Gastrocnemius medialis (tissue), 4 donors: Measurements from ENCODE around the gene DIP2B. TPM values are rescaled to one million over a fixed set of nuclear protein-coding genes. Genes with fewer than 3 reads are reported as not detected.

Experiments
- ATAC-seq, 2 donors: fragments of 150-250 bp; one replicate each; pipeline ENCODE4 v1.9.1; 2016
- DNase-seq, 2 donors: peaks; one replicate each; pipeline ENCODE4 v3.0.0-alpha.2; 2019
- H3K27ac ChIP-seq, 4 donors: fragments of 200-600 bp; sonication (generic); 1 replicate in 1 of 4; 2 replicates in 3 of 4; pipeline ENCODE4 v1.5.1; 2016 to 2018; ENCODE audit warnings: mild to moderate bottlenecking in 2 of 4, moderate library complexity in 1 of 4
- H3K27me3 ChIP-seq, 3 donors: fragments of 200-600 bp; sonication (generic) in 2 of 3; 1 replicate in 1 of 3; 2 replicates in 2 of 3; pipeline versions ENCODE4 v1.5.1 to v1.6.0; 2016 to 2019; ENCODE audit warnings: mild to moderate bottlenecking in 1 of 3, moderate library complexity in 1 of 3
- H3K36me3 ChIP-seq, 2 donors: fragments of 200-600 bp; sonication (generic) in 1 of 2; one replicate each; pipeline ENCODE4 v1.5.1; 2017 to 2018
- H3K4me1 ChIP-seq, 2 donors: fragments of 200-600 bp; sonication (generic) in 1 of 2; one replicate each; pipeline ENCODE4 v1.5.1; 2016 to 2017; ENCODE audit warnings: mild to moderate bottlenecking in 2 of 2
- H3K4me3 ChIP-seq, 4 donors: fragments of 200-600 bp; sonication (generic) in 3 of 4; 1 replicate in 1 of 4; 2 replicates in 3 of 4; pipeline ENCODE4 v1.5.1; 2016 to 2019; ENCODE audit warnings: mild to moderate bottlenecking in 2 of 4
- H3K9me3 ChIP-seq, 3 donors: fragments of 200-600 bp; sonication (generic) in 2 of 3; 1 replicate in 1 of 3; 2 replicates in 2 of 3; pipeline ENCODE4 v1.5.1; 2016 to 2019
- POLR2A ChIP-seq, 2 donors: fragments of 450-650 bp; IDR thresholded peaks; one replicate each; pipeline ENCODE4 v1.6.1; 2017; ENCODE audit warnings: antibody characterized with exemption in 2 of 2, mild to moderate bottlenecking in 2 of 2, moderate library complexity in 2 of 2
- in situ Hi-C, 4 donors: fragments of 200-750 bp; cut with MboI; loops; one replicate each; pipeline versions ENCODE4 v1.15.0 to v1.8.0; 2017; ENCODE audit warnings: low sequenced_read_pairs in 4 of 4
- intact Hi-C: fragments of 100-400 bp; cut with DNase I; formaldehyde crosslinking; loops from one replicate; pipeline ENCODE4 v1.15.1; 2023; ENCODE audit warnings: low total_unique reads
- total RNA-seq, 4 donors: library from RNA; depleted of rRNA; stranded (reverse); fragments of >200 nt; gene quantifications; one replicate each; pipeline versions ENCODE4 v1.1.0 to v1.2.3, GENCODE V29; 2016
- TF ChIP-seq, protein P1 (sequence below), 5 experiments: fragments of 450-650 bp in 3 of 5; fragments of 200-600 bp in 2 of 5; sonication (generic) in 2 of 5; IDR thresholded peaks in 4 of 5; conservative IDR thresholded peaks in 1 of 5; 1 replicate in 4 of 5; 2 replicates in 1 of 5; pipeline ENCODE4 v1.5.1; 2016 to 2019; ENCODE audit warnings: antibody characterized with exemption in 5 of 5, mild to moderate bottlenecking in 3 of 5, moderate library complexity in 3 of 5

Gene DIP2B
- total RNA-seq, 4 donors from 2014 or later: 11.5 to 15.2 (median 12.2) TPM

DNA sequence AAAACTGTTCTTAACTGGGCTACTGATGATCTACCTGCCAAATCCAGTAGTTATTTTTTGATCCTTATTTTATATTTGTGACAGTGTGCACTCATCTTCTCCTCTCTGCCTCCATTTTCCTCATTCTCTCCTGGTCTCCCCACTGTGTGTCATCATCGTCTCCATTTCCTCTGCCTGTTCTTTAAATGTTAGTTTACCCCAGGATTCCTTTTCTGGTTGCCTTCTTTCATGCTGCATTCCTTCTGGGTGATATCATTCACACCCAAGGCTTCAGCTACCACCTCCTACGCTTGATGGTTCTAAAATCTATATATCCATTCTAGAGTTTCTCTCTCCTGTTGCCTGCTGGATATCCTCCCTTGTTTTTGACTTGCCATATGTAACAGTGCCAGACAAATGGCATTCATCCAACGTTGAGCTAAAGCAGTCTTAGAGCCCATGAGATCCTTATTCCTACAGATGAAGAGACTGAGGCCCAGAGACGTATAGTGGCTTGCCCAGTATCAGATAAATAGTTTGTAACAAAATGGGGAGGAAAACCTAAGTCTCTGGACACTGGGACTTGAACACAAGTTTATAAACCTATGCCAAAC is 109.5 kb downstream of the DIP2B start:
- H3K27ac ChIP-seq: no peak overlapping the region
- ATAC-seq: no peak

DNA sequence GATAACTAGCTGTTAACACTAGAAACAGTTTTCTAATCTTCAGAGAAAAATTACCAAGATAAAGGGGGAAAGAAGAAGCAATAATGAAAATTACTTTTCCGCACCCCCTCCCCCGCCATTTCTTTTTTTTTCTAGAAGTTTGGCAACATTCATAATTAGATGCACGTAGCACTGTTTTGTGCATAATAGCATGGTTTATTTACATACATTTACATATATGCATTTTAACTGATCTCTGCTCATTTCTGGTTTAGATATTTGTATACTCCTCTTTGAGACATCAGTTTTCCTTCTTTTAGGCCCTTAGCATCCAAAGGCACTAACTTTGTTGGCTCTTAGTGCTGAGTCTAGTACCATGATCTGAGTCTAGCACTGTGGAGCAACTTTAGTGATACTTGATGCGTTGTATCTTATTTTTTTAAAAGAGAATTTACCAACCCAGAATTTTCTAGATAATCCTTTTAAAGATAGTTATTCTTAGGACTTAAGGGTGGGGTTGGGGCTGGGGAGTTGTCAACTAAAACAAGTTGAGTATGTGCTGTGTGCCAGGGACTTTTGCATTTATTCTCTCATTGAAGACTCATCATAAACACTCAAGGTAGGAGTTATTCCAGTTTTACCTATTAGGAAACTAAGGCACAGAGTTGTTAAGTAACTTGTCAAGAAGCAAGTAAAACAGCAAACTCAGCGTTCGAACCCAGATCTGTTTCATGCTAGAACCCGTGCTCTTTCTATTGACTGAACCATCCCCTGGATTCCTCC is 110.5 kb downstream of the DIP2B start:
- no peak overlapping the region for H3K27ac ChIP-seq
- H3K36me3 ChIP-seq: no peaks in the 10 kb centered on the region
- peaks cover 20 to 31% of the 10 kb centered on the region in 2 donors for H3K4me1 ChIP-seq
- intact Hi-C loops (no loop called here), in situ Hi-C loops (no loop called here)
- DNase-seq (no peak), ATAC-seq (no peak)
- no peak overlapping the region for H3K4me3 ChIP-seq
- H3K9me3 ChIP-seq: no peaks in the 10 kb centered on the region
- no peaks in the 10 kb centered on the region for H3K27me3 ChIP-seq
- TF ChIP-seq, protein P1, sequence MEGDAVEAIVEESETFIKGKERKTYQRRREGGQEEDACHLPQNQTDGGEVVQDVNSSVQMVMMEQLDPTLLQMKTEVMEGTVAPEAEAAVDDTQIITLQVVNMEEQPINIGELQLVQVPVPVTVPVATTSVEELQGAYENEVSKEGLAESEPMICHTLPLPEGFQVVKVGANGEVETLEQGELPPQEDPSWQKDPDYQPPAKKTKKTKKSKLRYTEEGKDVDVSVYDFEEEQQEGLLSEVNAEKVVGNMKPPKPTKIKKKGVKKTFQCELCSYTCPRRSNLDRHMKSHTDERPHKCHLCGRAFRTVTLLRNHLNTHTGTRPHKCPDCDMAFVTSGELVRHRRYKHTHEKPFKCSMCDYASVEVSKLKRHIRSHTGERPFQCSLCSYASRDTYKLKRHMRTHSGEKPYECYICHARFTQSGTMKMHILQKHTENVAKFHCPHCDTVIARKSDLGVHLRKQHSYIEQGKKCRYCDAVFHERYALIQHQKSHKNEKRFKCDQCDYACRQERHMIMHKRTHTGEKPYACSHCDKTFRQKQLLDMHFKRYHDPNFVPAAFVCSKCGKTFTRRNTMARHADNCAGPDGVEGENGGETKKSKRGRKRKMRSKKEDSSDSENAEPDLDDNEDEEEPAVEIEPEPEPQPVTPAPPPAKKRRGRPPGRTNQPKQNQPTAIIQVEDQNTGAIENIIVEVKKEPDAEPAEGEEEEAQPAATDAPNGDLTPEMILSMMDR (IDR thresholded peaks at IDR 0.05 in 4 of 5, conservative IDR thresholded peaks at IDR 0.05 in 1 of 5): no peak
- no peak for TF ChIP-seq POLR2A (IDR thresholded peaks at IDR 0.05)

More for the DNA sequence above, 109.5 kb downstream of the DIP2B start:
- H3K36me3 ChIP-seq: no peaks in the 10 kb centered on the region
- no peak overlapping the region for H3K4me3 ChIP-seq
- intact Hi-C loops: no loop called here
- H3K4me1 ChIP-seq: peaks cover 17 to 25% of the 10 kb centered on the region in 2 donors
- no peak for TF ChIP-seq POLR2A (IDR thresholded peaks at IDR 0.05)
- in situ Hi-C loops: no loop called here
- no peaks in the 10 kb centered on the region for H3K9me3 ChIP-seq
- no peak for DNase-seq
- no peaks in the 10 kb centered on the region for H3K27me3 ChIP-seq

DNA sequence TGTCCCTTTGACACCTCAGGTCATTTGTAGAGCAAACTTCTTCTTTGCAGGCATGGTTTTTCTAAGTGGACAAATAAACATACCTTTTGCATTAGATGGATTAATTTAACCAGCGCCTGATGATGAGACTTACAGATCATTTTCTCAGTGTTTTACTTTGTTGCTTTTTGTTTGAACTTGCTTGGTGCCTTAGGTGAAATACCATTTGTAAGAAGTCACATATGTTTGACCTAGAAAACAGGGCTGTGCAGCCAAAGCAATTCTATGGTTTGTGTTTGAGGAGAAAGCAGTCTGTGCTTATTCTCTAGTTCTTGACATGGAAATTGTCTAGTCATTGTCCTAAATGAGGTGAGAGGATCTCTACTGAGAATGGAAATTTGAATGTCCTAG is 111.1 kb downstream of the DIP2B start:
- ATAC-seq (no peak), DNase-seq (no peak)
- TF ChIP-seq, protein P1 (IDR thresholded peaks at IDR 0.05 in 4 of 5, conservative IDR thresholded peaks at IDR 0.05 in 1 of 5): no peak
- no peak for TF ChIP-seq POLR2A (IDR thresholded peaks at IDR 0.05)
- H3K9me3 ChIP-seq: no peaks in the 10 kb centered on the region
- peaks cover 22 to 35% of the 10 kb centered on the region in 2 donors for H3K4me1 ChIP-seq
- H3K4me3 ChIP-seq: no peak overlapping the region
- no peaks in the 10 kb centered on the region for H3K27me3 ChIP-seq
- no peak overlapping the region for H3K27ac ChIP-seq
- H3K36me3 ChIP-seq: no peaks in the 10 kb centered on the region
- in situ Hi-C loops: no loop called here
- intact Hi-C loops: no loop called here

DNA sequence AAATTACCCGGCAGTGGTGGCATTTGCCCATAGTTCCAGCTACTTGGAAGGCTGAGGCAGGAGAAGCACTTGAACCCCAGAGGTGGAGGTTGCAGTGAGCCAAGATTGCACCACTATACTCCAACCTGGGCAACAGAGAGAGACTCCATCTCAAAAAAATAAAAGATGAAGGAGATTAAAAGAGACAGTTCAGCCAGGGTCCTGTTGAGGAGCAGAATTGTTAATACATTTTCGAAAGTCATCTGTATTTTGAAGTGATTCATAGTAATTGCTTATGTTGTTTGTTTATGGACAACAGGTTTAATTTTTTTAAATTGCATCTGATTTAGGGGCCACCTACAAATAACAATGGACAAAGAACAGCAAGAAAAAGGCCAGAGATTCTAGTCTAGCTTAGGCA is 112.9 kb downstream of the DIP2B start:
- Histone ChIP-seq H3K36me3 (no peaks in the 10 kb centered on the region), H3K4me3 (no peak overlapping the region), H3K4me1 (peaks cover 22 to 48% of the 10 kb centered on the region in 2 donors), H3K27ac (no peak overlapping the region), H3K27me3 (no peaks in the 10 kb centered on the region), H3K9me3 (no peaks in the 10 kb centered on the region)
- in situ Hi-C loops (no loop called here), intact Hi-C loops (no loop called here)
- ATAC-seq (no peak), DNase-seq (no peak)
- TF ChIP-seq, protein P1 (IDR thresholded peaks at IDR 0.05 in 4 of 5, conservative IDR thresholded peaks at IDR 0.05 in 1 of 5): no peak
- TF ChIP-seq POLR2A (IDR thresholded peaks at IDR 0.05): no peak

DNA sequence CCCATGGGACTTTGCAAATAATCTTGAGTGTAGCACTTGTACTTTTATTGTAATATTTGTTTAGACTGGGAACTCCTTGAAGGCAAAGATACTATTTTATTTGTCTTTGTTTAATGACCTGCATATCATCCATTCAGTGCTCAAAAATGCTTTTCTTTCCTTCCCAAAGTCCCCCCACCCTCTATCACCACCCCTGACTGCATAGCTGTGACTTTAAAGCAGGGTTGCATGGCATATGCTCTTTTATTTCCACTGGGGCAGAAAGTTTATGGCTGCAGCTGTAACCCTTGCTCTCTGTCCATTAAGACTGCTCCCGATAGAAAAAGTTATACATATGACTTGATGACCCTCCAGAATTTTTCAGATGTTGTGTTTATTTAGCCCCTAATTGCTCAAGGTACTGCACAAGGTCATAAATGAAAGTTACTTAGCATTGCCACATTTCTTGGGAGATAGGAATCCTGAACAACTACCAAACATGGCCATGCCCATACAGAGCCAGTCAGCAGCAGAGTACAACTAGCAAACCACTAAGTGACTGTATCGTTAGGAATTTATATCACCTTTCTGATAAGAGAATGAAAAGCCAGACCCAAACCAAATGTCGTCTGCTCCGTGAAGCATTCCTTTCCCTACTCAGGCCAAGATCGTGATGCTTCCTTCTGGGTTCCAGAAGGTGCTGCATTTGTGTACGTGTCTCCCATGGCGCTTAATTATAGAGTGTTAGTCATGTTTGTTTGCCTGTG is 114.3 kb downstream of the DIP2B start:
- Histone ChIP-seq H3K27me3 (no peaks in the 10 kb centered on the region), H3K4me3 (no peak overlapping the region), H3K27ac (no peak overlapping the region), H3K36me3 (no peaks in the 10 kb centered on the region), H3K9me3 (no peaks in the 10 kb centered on the region), H3K4me1 (peaks cover 14 to 40% of the 10 kb centered on the region in 2 donors)
- TF ChIP-seq, protein P1 (IDR thresholded peaks at IDR 0.05 in 4 of 5, conservative IDR thresholded peaks at IDR 0.05 in 1 of 5): no peak
- TF ChIP-seq POLR2A (IDR thresholded peaks at IDR 0.05): no peak
- in situ Hi-C loops (no loop called here), intact Hi-C loops (no loop called here)
- DNase-seq (no peak), ATAC-seq (no peak)
